ENCODE data around the gene LIMS1.

The LIMS1 gene

DNA sequence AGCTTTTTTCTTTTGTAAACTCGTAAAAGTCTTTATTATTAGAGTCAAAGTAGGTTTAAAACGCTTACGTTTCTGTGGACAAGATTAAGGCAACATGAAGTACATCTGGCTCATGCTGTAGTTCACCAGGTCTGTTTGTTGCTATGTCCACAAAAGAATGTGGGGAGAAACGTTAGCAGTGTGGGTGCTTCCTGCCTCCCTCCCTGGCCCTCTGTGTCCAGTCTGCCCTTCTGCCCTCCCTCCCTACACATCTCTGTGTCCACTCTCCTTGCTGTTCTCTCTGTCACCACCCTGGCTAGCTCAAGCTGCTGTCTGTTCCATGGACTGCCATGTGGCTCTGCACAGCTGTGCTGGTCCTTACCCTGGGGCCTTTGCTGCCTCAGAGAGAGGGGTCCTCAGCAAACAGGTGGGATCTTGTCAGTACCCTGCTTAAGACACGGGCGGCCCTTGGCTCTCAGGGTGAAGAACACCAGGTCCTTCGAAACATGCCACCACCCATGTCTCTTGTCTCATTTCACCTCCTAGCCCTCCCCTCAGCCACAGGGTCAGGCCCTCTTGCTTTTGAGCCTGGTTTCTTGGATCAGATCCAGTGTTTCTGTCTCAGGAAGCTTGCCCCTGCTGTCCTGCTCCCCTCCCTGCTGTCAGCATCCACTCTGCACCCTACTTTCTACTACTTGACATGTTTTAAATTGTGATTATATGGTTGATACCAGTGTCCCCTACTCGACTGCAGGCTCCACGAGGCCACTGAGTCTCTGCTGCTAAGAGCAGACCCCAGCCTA lies 79.2 kb downstream of the LIMS1 start:
- H3K4me3 ChIP-seq (ENCODE audit: low read depth, low read length) = no peak overlapping the region

DNA sequence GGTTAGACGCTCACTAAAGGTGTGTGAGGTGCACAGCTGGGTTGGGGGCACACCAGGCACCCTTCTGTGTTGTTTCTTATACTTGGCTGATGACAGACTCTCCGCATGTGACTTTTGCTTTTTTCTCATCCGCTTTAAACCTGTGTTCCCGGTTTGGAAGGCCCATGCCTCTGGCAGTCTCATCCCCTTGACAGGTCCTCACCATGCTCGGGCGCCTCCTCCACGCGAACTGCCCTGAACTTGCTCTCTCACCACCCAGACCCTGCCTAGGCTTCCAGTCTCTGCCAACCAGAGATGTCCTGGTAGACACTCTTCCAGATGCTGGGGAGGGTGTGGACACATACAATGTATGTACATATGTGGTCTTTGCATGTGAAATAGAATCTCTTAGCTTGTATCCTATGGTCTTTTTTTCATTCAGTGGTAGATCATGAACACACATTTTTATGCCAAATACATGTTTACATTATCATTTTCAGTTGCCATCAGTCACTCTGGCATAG lies 79.8 kb downstream of the LIMS1 start:
- no peak overlapping the region for H3K4me3 ChIP-seq (ENCODE audit: low read depth, low read length)

GRCh38 chr2:108614659-108615058 lies 80.4 kb downstream of the LIMS1 start:
- no peak overlapping the region for H3K4me3 ChIP-seq (ENCODE audit: low read depth, low read length)

- H3K4me3 ChIP-seq (ENCODE audit: low read depth, low read length) = no peak overlapping the region
Observed at GRCh38 chr2:108615480-108616090, 81.3 kb downstream of the LIMS1 start.

DNA sequence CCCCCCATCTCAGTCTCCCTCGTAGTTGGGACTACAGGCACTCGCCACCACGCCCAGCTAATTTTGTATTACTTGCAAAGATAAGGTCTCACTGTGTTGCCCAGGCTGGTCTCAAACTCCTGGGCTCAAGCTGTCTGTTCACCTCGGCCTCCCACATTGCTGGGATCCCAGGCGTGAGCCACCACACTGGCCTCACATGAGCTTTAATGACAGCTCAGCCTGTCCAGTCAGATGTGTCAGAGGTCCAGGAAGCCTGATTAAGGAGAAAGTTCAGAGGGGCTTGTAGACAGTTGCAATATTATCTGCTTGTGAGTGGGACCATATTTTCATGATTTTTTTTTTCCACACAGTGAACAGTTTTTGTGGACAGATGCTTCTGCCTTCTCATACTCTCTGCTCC lies 82.0 kb downstream of the LIMS1 start:
- H3K4me3 ChIP-seq (ENCODE audit: low read depth, low read length) = no peak overlapping the region

GRCh38 chr2:108616751-108617161 lies 82.5 kb downstream of the LIMS1 start:
- no peak overlapping the region for H3K4me3 ChIP-seq (ENCODE audit: low read depth, low read length)

- no peak overlapping the region for H3K4me3 ChIP-seq (ENCODE audit: low read depth, low read length)
Observed at GRCh38 chr2:108617617-108618016, 83.3 kb downstream of the LIMS1 start.

DNA sequence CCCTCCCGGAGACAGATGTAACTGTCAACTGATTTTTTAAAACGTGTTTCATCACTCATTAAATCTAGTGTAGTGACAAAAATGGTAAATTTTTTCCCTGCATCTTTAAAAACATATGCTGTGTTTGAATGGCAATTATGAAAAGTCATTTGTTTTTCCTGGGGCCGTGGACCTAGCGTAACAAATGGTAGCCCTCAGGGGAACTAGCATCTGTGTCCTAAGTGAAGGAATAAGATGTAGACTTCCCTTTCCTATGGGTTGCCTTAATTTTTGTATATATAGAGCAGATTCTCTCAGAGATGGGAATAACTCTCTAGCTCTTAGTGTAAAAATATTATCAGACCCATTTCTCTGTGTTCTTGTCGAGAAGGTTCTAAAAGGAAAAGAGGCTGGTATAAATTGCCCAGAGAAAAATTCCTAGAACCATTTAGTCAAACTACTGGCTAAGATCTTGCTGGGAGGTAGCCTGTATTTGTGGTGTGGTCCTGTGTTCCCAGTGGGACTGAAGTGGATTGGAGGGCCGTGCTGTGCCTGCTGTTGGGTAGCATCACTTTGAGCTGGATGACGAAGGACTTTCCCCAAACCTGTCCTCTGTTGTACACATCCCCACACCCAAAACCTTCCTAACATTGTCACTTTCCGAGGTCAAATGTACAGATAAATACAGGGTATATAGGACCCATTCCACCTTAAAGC lies 85.8 kb downstream of the LIMS1 start:
- no peak overlapping the region for H3K4me3 ChIP-seq (ENCODE audit: low read depth, low read length)

- H3K4me3 ChIP-seq (ENCODE audit: low read depth, low read length) = no peak overlapping the region
Observed at GRCh38 chr2:108620656-108621055, 86.4 kb downstream of the LIMS1 start.

DNA sequence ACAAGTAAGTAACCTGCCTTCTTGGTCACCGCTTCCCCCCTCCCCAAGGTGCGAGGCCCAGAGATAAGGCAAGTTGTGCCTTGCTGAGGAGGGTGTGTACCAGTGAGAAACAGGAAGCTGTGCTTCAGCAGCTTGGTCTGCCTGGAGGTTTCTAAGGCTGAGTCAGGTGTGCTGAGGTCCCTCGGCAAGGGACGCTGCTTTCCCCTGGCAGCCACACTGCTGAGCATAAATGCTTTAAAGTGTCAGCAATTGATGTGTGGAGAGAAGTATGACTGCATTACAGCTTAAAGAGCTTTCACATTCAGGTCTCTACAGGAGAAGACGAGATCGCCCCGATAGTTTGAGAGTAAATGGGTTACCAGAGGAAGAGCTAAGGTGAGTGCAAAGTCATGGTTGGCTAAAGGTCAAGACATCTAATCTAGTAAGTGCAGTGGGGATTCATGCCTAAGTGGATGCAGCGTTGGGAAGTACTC lies 86.9 kb downstream of the LIMS1 start:
- no peak overlapping the region for H3K4me3 ChIP-seq (ENCODE audit: low read depth, low read length)

DNA sequence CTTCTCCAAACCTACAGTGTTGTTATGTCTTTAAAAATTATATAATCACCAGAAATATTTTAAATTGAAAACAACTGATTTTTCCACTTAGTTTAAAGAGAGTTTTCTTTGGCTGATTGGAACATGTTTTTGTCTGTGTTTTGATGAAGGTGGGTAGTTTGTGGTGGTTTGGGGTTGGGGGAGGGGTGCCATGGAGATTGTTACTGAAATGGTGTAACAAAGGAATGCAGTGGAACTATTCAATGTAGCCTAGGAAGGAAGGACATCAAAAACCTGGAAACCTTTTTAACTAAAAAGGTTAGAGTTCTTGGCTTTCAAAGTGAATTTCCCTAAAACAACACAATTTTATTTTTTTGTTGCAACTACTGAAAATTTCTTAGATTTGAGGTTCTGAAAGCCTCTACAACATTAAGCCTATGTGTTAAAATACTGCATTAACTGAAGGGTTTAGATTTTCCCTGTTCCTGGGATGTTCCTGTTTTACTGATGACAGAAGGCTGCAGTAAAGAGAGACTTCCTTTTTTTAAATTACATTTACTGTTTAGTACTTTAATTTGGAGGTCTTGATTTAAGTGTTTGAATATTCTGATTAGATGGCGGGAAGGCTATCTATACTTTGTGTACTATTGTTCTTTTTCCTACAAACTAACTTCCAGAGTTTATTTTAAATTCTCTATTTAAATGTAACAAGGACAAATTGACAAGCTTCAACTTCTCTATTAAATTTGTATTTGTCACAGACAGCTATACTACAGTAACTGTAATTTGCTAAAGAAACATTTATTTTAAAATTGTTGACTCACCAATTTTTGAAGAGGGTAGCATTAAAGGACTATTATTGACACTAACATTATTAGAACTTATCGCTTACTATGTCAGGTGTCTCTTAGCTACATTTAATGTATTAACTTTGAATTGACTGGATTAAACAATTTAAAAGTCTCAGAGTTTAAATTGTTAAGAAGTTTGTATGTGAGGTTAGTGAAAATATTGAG lies 87.7 kb downstream of the LIMS1 start:
- H3K4me3 ChIP-seq (ENCODE audit: low read depth, low read length) = no peak overlapping the region

- H3K4me3 ChIP-seq (ENCODE audit: low read depth, low read length) = no peak overlapping the region
Observed at GRCh38 chr2:108623616-108624015, 89.3 kb downstream of the LIMS1 start.

DNA sequence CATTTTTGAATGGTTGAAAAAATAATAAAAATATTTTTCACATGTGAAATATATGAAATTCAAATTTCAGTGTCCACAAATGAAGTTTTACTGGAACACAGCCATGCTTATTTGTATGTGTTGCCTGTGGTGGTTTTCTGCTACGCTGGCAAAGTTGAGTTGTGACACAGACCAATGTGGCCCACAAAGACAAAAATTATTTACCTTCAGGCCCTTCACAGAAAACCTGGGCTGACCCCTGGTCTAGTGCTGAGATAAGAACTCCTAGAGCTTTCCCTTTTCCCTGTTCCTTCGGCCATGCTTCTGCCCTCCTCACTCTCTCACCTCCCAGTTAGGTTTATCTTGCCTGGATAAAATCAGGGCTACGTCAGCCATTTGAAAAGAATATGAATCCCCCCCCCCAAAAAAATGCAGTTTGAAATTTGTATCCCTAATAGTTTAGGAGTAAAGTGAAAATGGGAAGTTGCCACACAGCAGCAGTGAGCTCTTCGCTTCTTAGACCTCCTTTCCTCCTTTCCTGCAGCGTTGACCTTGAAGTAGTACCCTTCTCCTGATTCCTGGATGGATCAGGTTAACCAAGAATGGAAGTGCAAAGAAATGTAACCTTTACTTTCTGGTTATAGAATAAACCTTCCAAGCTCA lies 91.0 kb downstream of the LIMS1 start:
- H3K4me3 ChIP-seq (ENCODE audit: low read depth, low read length) = no peak overlapping the region

DNA sequence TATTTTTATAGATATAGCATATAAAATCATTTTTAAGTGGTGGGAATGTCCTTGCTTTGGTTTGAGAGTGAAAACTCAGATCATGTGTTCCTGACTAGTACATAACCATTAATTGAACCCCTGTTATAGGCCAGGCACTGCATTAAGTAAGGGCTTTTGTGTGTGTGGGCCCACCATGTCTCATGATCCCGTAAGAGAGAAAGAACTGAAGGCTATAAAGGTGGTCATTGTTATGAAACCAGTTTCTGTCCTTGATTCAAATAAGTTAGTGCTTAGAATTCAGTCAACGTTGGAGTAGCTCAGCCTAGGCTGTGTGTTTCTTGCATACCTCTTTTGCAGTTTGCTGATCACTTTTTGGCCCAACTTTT lies 91.5 kb downstream of the LIMS1 start:
- H3K4me3 ChIP-seq (ENCODE audit: low read depth, low read length) = no peak overlapping the region

DNA sequence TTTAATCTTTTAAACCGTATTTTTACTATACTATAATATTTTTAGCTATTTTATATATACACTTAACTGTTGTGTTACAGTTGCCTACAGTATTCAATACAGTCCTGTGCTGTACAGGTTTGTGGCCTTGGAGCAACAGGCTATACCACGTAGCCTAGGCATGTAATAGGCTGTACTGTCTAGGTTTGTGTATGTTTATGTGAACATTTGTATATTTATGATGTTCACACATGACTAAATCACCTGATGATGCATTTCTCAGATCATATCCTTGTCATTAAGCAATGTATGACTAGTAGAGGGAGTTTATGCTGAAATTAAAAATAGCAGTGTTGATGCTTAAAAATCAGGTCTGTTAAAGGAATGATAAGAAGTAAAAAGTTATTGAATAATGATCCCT lies 92.7 kb downstream of the LIMS1 start:
- no peak overlapping the region for H3K4me3 ChIP-seq (ENCODE audit: low read depth, low read length)

DNA sequence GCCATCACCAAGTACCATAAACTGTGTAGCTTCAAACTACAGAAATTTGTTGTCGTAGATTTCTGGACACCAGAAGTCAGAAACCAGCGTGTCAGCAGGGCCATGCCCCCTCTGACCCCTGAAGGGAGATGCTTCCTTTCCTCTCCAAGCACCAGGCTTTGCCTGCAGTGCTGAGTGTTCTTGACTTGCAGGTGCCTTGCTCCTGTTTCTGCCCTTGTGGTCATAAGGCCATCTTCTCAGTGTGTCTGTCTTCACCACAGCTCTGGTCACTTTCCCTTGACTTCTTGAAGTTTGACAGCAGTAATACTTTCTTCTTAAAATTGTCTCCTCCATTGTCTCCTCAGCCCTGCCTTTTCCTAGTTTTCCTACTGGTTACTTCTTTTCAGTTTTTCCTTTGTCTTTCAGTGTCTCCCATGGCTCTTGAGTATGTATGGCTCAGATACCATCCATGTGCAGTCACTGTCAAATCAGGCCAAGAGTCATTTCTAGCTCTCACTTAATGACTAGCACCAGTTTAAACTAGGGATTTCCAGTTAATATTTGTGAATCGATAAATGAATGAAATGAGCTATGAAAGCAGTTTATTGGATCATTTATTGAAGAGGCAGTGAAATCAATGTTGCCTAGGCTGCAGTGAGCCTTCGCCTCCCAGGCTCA lies 93.8 kb downstream of the LIMS1 start:
- no peak overlapping the region for H3K4me3 ChIP-seq (ENCODE audit: low read depth, low read length)

DNA sequence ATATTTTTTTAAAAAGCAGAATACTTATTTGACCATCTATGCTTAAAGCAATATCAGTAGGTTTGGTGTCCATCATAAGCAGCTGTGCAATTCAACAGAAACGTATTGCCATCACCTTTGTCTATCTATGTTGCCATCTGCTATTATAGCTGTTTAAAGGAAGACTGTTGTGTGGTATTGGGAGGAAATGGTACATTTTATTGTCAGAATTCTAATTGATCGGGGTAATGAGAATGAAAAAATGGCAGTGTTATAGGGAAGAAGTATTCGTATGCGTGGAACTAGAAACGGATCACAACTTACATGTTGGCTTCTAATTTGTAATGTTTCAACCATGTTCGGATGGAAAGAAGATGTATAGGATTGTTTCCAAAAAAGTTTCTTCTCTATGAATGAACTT lies 94.7 kb downstream of the LIMS1 start:
- H3K4me3 ChIP-seq (ENCODE audit: low read depth, low read length) = no peak overlapping the region

GRCh38 chr2:108629417-108629816 lies 95.1 kb downstream of the LIMS1 start:
- H3K4me3 ChIP-seq (ENCODE audit: low read depth, low read length) = no peak overlapping the region

DNA sequence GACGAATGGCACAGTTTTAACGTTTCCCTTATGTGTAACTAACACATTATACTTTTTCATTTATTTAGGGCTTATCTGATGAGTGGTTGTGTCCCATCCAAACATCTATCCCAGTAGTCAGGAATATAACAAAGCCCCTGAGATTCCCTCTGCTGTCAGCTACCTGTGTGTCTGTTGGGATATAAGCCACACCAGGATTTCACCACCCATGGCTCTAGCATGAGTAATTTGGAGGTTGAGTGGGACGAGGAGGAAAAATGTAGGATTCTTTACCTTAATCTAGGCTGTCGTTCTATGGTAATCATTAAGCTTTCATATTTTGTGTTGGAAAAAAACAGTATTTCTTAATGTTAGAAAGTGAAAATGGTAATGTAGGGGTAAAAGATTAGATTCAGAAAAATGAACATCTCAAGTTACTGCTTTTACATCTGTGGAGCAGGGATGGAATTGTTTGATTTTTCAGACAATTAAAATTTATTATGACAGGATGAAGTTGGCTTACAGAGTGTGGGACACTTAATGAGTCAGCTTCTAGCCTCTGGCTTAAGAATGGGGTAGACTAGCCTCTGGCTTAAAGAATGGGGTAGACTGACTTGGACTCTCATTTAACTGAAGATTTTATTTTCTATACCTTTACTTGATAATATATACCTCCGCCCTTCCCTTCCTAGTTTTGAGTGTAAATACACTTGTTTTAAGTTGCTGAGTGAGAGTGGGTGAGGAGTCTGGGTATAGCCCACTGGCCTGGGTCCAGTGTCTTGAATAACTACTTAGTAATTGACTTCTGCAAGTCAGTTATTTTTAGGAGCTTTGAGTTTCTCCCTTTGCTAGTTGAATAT lies 96.5 kb downstream of the LIMS1 start:
- H3K4me3 ChIP-seq (ENCODE audit: low read depth, low read length) = no peak overlapping the region
